ENCODE measurements around the gene YJEFN3.

YJEFN3 gene

DNA sequence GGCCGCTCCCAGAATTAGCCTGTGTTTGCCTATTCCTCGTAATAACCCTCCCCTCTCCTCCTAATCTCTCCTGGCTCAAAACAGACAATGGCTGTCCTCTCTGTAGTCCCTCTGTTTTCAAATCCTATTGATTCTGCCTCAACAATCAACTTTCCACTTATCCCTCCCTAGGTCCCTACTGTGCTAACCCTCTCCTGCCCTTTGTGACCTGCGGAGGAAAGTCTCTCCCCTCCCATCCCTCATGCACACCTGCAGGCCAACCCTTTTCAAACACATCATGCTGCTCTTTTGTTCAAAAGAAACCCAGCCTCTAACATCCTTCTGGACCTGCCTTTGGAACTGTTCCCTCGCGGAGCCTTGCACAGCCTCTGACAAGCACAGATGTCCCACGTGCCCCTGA is 46.7 kb downstream of the YJEFN3 start:
- no peak for DNase-seq (ENCODE audit: extremely low read depth in 1 of 2, low read depth in 1 of 2)

DNA sequence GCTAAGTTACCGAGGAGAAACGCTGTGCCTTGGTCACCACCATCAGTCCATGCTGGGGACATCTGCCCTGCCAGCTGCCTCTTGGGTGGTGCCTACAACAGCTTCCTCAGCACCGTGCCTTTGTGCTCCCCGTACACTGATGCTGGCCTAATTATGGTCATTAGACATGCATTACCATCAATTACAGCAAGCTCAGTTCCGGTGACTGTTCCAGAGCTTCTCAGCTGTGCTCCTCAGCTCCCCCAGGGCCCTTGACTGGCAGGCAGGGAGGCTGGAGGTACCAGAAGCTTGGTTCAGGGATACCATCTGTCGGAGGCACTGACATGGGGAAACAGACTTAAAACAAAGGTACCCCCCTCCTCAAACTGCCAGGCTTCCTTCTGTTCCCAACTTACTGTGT is 49.5 kb downstream of the YJEFN3 start:
- DNase-seq (ENCODE audit: extremely low read depth in 1 of 2, low read depth in 1 of 2): no peak

DNA sequence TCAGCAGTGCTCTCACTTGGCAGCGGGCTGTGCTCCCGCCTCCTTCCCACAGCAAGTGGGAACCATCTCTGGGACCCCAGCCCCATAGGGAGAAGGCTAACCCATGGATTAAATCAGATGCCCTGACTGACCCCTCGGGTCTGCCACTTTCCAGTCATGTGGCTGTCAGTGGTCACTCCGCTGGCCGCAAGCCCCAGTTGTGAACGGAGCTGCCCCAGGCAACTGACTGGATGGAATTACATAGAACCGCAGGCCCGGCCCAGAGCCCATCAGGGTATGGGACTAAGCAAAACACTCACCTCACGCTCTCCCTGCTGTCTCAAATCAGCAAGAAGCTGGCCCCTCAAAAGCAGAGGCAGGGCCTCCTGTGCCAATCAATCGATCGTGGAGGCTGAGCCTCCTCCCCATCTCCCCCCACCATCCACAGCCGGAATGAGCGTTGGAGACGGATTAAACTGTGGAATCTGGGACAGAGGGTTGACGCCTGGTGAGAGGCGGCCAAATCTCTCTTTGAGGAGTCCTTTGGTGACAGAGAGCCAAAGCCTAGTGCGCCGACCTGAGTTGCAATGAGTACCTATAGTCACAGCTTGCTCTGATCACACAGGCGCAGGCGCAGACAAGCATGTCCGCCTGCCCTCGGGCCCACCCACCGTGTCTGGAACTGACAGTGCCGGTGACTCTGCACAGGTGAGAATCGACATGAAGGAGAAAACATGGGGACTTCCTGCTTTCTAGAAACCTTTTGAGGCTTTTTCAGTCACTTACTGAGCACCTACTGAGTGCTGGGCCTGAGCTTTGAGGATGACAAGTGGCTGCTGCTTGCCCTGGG is 51.0 kb downstream of the YJEFN3 start:
- DNase-seq (ENCODE audit: extremely low read depth in 1 of 2, low read depth in 1 of 2): no peak

DNA sequence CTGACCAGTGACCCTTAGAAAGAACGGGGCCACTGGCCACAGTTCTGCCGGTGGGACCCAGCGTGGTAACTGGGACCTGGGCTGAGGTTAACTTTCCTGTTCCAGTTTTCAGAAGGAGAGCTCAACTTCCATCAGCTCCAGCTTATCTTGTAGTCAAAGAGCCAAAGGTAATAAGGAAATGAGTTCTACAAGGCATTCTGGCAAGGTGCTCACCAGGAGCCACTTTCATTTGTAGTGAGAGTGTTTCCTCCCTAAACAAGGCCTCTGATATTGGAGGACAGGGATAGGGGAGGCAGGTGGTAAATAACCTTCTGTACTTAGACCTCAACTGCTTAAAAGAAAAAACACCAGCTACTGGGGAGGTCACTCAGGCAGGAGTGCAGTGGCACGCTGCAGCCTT is 51.7 kb downstream of the YJEFN3 start:
- no peak for DNase-seq (ENCODE audit: extremely low read depth in 1 of 2, low read depth in 1 of 2)

DNA sequence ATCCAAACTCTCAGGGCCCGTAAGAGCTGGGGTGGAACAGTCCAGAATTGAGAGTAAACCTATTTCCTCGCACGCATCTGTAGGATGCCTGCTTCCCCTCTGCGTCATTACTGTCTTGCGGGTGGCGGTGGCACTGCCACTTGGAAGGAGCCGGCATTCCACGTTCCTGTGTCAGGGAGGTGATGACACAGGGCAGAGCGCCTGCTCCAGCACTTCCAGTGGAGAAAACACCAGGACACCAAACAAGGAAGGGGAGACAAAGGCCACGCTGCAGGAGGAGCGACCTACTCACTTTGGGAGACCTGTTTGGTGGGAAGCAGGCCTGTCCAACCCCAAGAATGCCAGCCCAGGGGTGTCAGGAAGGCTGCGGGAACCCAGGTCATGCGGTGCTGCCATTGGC is 52.7 kb downstream of the YJEFN3 start:
- no peak for DNase-seq (ENCODE audit: extremely low read depth in 1 of 2, low read depth in 1 of 2)

DNA sequence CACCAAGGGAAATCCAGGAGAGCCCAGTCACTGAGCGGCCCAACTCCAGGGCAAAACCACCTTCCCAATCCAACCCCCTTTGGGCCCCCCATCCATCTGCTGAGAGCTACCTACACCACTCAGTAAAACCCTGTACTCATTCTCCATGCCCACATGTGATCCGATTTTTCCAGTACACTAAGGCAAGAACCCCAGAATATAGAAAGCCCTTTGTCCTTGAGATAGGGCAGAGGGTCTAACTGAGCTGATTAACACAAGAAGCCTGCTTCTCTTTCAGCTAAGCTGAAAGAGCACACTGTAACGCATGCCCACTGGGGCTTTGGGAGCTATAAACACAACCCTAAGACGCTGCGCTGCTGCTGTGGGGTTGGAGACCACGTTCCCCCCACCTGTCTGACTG is 53.8 kb downstream of the YJEFN3 start:
- no peak for DNase-seq (ENCODE audit: extremely low read depth in 1 of 2, low read depth in 1 of 2)

DNA sequence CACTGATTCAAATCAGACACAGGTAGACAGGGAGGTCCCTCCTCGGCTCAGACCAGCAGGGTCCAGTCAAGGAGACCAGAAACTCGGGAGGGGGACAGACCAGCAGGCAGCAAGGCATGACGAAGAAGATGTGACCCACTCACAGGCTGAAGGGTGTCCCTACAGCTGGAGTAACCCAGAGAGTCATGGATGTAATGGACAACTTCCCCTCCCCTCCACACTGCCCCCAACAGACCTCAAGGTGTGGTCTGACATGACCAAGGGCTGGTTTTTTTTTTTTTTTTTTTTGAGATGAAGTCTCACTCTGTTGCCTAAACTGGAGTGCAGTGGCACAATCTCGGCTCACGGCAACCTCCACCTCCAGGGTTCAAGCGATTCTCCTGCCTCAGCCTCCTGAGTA is 55.6 kb downstream of the YJEFN3 start:
- no peak for DNase-seq (ENCODE audit: extremely low read depth in 1 of 2, low read depth in 1 of 2)

Data from stimulated activated CD8-positive, alpha-beta memory T cell treated with anti-CD3 and anti-CD28 coated beads, Interleukin-7, amount 100 ng/mL, for 48 hours (primary cell).